CD4-positive, alpha-beta T cell treated with Interleukin-21 for 1 hour (primary cell): ENCODE results near the gene MRGPRG.

Experiments used
- DNase-seq: peaks from one replicate; pipeline ENCODE4 v3.0.0-alpha.2; 2020

Gene MRGPRG

DNA sequence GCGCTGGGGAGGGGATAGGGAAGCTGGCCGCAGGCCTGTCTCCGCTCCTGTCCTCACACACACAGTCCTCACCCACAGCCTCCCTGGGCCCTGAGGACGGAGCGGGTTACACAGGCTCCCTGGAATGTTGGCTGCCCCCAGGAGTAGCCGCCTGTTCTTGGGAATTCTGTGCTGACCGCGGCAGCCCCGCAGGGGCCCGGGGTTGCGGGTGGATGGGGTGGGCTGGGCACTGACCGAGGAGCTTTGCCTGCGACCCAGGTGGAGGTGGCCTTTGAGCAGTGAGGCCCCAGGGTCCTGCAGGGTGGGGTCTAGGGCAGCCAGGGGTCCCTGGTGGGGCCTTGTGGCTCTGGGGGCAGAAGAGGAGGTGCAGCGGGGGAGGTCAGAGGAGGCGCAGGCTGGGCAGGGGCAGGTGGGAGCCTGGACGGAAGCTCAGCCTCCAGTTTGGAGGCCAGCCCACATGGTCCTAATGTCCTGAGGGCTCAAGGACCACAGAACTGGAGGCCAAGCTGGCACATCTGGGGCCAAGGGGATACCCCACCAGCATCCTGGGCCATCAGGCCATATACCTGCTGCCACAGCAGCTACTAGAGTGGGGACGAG, 6.6 kb upstream of the MRGPRG start:
- DNase-seq, result no peak

DNA sequence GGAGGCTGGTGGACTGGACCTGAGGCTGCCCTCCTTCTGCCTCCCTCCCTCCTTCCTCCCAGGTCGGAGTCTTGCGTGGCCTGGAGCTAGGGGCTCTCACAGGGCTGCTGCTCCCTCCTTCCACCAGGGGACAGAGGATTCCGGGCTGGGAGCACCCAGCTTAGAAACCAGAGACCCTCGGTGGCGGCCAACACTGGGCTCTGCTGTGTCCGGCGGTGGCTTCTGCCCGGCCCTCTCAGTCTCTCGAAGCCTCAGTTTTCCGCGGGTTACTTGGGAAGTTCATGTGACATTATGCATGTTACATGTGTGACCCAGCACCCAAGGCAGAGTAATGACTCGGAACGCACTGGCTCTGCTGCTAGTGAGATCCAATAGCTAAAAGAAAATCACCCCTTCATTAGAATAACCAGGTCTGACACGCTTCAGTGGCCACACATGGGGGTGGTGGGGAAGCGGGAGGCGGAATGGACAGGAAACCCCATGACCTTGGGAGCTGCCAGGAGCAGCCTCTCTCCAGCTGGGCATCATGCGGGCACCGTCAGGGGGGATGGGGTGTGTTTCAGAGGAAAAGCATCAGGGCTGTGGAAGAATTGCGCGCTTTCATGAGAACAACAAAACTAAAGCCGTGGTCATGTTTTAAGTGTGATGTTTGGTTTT, 5.9 kb upstream of the MRGPRG start:
- DNase-seq, result no peak

DNA sequence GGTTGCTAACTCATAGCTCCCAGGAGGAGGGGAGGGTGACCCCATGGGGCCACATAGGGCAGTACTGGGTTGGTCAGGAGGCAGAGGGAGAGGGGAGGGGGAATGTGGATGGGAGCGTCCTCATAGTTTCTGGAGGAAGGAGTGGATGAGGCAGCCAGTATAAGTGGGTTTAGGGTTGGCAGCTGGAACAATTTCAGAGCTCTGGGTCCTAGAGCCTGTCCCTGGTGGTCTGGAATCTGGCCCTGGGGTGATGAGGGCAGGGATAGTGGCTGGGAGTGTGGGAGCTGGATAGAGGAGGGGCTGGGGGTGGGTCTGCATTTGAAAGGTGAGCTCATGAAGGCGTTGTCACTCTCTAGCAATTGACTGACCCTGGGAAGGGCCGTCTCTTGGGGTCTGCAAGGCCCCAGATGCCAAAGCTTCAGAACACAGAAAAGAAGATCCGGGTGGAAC, 5.3 kb upstream of the MRGPRG start:
- DNase-seq, result no peak

DNA sequence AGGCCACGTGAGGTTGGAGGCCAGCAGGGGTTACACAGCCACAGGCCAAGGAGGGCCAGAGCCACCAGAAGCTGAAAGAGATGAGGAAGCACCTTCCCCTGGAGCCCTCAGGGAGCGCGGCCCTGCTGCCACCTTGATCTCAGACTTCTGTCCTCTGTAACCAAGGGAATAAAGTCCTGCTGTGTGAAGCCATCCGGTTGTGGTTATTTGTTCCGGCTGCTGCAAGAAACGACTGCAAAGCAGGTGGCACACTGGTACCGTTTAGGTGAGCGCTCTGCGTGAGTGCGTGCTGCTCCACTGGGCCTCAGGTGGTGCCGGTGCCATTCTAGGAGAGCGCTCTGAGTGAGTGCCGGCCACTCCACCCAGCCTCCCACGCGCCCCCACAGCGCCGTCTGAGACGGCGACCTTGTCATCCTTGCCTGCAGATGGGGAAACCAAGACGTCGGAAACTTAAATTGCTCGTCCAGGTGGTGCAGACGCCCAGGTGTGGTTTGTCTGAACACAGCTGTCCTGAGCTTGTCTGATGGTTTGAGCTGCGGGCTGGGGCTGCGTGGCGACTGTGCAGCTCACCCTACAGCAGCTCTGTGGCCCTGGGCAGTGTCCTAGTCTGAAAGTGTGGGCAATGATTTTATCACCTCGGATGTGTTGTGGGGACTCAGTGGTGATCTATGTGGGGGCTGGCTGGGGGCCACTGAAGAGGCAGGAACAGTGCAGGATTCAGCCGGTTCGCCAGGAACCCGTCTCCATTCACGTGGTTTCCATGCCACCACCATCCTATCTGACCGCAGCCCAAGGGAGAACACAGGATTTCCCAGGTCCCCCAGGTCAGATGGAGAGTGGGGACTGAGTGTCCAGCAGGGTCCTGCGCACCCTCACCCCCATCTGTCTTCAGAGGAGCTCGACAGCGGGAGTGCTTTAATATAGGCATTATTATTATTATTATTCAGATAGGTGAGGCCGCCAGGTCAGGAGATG, 4.6 kb upstream of the MRGPRG start:
- no peak for DNase-seq

DNA sequence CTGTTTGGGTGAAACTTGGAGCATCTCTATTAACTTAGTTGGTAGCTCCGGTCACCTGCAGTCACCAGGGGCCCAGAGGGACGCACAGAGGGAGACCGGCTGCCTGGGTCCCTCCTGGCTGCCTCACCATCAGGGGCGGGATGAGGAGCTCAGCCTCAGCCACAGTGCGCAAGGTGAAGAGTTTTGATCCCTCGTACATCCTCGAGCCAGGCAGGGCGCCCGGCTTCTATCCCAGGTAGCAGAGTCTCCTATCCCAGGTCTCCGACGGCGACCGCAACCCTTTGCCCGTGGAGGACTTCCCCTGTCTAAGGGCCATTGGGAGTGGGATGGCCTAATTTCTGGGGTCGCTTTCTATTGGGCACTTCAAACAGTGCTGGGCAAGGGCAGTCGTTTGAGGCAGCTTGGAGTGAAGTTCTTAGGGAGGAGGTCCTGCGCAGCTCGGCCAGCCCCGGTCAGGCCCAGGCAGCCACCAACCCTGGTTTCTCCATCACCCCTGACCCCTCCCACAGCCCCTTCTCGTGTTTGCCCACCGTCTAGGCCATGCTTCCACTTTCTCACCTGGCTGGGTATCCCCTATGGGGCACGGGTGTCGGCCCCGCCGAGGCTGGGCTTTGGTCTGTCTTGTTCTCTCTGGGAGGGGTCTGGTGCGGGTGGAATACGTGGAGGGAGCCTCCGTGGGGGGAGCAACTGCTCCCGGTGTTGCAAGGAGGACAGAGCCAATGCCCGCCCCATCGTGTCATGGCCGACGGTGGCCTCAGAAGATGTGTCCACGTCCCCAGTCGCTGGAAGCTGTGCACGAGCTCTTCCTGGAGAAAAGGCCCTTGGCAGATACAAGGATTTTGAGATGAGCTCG, 3.6 kb upstream of the MRGPRG start:
- no peak for DNase-seq

DNA sequence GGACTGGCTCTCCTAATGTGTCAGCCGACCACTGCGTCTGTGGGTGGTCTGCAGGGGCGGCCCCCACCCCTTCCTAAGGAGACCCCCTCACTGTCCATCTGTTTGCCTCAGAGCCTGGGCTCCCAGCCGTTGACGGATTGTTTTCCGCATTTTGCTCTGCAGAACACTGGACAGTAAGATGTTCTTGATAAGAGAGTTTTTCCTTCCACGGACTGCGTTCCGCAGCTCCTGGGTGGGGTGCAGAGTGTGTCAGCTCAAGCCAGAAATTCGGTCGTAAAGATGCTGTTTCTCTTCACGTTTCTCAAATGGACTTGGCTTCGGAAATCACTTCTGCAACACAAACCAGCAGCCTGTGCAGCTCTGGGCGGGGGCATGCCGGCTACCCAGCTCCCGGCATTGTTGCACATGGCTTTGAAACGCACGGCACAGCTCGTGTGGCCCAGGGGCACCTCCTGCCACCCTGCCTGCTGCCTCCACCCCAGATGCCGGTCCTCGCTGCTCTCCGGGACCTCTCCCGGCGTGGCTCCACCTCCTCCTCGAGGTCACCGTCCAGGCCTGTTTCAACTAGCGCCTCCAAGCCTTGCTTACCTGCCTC, 2.9 kb upstream of the MRGPRG start:
- no peak for DNase-seq

DNA sequence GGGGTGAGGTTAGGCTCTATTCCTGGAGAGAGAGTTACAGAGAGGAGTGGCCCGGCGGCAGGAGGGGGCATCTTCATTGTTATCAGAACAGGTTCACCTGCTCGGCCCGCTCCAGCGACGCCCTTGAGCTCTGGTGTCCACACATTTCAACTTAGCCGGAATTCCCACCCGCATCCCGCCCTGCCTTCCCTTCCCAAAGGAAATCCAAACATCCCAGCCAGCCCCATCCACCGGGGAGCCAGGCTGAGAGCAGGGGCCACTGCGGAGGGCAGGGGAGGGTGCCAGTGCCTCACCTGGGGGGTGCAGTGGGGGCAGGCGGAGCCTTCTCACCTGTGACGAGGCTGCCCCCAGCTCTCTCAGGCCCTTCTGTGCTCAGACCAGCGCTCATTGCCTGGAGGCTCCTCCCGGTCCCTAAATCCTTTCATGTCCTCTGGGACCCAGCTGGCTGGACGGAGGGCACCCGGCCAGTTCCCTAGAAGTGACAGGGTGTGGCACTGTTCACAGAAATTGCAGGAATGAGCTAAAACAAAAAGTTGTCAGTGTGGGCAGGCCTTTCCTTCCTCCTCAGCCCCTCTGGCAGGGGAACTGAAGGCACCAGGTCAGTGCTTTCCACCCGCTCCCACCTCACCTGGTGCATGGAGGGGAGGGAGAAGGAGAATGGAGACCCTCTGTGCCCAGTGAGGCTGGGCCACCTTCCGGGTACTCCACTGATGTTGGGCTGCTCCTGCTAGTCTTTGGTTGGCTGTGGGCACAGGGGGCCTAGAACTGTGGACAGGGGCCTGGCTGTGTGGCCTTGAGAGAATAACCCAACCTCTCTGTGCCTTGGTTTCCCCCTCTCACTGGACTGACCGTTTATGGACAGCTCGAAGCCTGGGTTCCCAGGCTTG, 2.2 kb upstream of the MRGPRG start:
- no peak for DNase-seq

DNA sequence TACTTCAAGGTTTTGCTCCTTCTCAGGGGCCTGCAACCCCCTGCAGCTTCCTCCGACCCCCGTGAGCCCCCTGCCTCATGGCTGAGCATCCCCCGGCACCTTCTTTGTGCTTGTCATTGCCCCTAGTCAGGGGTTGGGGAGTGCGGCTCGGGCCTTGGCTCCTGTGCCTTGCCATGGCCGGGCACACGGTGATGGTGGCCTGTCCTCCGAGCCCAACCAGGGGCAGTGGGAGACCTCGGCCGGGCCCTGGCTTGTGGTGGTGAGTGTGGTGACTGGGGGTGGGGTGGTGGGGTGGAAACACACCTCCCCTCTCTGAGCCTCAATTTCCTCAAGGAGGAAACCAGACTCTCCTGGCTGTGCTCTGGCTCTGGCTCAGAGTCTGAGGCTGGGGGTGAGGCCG, 1.5 kb upstream of the MRGPRG start:
- DNase-seq, result no peak

DNA sequence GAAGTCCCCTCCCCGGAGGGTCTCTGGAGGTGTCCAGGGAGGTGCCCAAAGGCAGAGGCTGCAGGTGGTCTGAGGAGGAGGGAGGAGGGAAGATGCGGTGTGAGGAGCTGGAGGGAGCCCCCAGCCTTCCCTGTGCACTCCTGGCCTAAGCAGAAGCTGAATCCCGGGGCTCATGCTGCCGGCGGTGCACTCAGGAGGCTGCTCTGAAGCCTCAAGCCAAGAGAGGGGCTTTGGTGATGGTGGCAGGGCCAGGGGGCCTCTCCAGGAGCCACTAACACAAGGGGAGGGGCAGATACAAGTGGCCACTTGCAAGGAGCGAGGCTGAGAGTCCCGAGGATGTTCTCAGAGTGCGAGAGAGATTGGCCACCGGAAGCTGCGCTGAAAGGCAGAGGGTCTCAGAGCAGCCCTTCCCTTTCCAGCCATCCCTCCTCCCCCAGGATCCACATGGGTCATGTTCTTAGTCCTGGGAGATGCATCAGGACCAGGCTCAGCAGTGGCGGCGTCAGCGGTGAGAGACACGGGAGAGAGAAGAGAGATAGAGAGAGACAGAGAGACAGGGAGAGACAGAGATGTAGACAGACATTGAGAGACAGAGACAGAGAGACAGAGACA, 774 bp upstream of the MRGPRG start:
- DNase-seq, result no peak

DNA sequence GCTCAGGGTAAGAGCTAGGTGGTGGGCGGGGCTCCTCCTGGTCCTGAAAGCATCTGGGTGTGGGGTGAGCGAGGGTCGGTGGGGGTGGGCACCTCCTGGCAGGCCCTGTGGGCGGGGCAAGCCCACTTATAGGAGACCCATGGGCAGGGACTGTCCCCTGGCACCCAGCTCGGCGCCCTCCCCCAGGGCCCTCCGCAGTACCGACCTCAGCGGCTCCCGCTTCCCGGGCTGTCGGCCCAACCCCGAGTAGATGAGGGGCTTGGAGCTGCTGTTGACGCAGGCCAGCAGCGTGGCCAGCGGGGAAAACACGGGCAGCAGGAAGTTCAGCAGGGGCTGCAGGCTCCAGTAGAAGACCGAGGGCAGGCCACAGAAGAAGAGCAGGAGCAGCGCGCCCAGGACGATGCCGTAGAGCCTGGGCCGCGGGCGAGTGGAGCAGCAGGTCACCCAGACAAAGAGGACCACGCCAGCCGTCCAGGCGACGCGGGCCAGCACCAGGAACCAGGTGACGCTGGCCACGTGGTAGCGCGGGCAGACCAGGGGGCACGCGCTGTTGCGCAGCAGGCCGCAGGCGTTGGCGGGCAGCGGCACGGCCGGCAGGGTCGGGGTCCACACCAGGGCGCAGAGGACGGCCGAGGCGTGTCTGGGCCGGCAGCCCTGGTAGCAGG, 663 bp downstream of the MRGPRG start:
- no peak for DNase-seq

DNA sequence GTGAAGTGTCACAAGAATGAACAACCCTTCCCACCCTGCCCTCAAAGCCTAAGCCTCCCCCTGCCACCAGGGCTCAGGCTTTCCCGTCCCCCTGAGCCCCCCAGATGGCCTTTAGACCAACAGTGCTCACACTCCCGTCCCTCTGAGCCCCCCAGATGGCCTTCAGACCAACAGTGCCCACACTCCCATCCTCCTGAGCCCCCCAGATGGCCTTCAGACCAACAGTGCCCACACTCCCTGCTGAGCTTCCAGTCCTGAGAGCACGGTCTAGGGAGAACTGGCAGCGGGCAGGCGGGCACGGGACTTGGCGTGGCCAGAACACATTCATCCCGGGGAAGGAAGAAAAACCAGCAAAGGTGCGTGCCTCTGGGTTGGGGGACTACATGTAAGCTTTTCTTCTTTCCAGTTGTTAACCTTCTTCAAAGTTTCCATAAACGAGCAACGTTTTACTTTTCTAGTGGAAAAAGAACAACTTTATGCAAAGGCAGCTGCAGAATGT, 2.5 kb downstream of the MRGPRG start:
- DNase-seq, result no peak

DNA sequence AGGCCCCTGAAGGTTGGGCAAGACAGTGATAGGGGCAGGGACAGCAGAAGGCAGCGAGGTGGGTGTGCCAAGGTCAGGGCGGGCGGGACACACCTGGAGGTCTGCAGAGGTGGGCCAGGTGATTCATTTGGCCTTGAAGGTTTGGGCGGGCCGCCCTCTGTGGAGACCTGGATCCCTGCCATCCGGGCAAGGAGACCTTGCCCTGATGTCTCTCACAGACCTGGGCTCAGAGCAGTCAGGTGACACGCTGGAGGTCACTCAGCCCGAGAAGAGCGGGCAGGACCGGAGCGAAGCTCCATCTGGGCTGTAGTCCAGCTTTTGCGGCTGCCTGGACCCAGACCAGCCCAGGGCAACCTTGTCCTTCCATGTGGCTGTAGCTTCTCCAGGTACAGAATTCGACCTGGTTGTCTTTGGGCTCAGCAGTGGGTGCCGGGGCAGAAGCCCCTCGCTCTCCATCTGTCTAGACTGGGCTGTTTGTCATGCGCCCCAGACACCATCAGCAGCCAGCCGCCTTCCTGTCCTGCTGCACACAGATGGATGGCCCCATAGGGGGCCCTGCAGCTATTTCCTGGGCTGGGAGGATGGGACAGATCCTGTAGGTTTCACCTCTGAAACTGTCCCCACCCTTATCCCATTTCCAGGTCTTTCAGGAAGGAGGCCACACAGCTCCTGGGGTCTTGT, 3.1 kb downstream of the MRGPRG start:
- no peak for DNase-seq

DNA sequence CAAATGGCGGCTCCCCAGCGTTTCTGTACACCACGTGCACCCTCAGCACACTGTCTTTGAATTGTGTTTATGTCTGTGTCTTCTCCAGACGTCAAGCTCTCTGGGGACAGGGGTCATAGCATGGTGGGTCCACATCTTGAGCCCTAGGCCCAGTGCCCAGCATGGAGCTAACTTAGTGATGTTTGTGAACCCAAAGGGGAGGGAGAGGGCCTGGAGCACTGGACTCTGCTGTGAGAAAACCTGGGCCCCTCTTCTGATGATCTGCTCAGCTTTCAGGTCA, 4.3 kb downstream of the MRGPRG start:
- DNase-seq, result no peak

DNA sequence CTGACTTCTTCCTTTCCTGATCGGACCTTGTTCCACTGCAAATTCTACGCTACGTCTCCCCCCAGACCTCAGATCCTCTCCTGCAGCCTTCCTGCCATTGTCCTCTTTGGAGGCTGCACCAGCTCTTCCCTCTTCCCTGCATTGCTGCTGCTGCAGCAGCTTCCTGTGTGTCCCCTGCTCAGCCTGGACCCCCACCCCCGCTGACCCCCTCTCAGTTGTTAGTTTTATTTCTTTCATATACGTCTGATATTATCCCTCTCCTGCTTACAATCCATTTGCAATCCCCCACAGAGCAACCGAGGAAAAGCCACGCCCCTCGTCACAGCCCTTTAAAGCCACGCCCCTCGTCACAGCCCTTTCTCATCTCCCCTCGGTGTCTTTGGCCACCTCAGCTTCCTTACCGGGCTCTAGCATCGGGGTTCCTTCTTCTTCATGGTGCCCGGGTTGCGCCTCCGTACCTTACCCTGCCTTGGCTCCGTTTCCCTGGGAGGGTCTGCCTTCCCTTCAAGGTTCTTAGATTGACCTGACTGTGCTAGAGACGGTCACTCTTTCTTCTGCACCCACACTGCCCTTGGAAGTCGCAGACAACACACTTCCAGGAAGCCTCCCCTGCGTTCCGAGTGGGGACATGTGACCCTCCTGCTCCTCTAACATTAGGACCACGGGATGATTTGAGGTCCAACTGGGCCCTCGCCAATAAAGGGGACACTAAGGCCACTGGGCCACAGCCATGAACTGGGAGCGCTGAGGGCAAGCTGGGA, 4.8 kb downstream of the MRGPRG start:
- DNase-seq, result no peak

DNA sequence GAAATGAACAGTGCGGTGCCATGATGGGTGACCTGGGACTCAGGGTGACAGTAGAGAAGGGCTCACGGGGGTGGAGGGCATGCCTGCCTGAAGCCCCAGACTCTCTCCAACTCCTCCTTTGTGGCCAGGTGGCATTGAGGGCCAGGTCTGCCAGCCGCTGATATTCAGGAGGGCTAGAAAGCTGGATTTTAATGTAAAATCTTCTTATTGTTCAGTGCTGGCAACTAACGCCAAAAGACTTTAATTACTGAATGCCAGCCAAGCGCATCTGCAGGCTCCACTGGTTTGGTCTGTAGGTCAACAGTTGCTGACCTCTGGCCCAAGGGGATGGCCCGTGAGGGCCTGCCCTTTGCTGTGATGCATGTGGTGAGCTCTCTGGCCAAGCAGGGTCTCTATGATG, 10.3 kb downstream of the MRGPRG start:
- DNase-seq, result no peak

DNA sequence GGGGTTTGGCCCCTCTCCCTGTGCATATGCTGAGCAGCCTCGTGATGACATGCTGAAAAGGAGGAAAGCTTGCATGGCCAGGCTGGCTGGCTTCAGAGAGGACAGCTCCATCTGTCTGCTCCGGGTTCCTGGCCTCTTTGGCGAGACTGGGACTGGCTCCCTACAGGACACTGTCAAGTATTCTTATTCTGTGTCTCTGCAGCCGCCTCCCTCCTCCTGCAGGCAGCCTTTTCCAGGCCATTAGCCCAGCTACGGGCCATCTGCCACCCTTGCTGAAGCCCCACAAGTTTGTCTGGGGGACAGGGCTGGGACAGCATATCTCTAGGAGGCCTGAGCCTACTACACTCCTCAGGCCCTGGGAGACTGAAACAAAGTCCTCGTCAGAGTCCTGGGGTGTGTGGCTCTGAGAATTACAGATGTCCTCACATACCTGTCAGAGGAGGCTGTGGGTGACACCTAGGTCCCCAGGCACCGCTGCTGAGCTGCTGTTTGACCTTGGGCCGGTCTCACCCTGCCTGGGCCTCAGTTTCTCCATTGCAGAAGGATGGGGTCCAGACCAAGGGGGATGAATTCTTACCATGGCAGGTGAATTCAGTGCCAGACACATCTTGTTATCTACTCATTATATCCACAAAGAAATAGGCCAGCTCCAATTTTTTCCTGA, 11.0 kb downstream of the MRGPRG start:
- no peak for DNase-seq

DNA sequence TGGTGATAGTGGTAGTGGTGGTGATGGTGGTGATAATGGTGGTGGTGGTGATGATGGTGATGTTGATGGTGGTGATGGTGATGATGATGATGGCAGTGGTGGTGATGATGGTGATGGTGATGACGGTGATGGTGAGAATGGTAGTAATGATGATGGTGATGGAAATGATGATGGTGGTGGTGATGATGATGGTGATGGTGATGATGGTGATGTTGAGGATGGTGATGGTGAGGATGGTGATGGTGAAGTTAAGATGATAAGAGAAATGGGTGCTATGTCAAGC, 11.8 kb downstream of the MRGPRG start:
- DNase-seq, result no peak

DNA sequence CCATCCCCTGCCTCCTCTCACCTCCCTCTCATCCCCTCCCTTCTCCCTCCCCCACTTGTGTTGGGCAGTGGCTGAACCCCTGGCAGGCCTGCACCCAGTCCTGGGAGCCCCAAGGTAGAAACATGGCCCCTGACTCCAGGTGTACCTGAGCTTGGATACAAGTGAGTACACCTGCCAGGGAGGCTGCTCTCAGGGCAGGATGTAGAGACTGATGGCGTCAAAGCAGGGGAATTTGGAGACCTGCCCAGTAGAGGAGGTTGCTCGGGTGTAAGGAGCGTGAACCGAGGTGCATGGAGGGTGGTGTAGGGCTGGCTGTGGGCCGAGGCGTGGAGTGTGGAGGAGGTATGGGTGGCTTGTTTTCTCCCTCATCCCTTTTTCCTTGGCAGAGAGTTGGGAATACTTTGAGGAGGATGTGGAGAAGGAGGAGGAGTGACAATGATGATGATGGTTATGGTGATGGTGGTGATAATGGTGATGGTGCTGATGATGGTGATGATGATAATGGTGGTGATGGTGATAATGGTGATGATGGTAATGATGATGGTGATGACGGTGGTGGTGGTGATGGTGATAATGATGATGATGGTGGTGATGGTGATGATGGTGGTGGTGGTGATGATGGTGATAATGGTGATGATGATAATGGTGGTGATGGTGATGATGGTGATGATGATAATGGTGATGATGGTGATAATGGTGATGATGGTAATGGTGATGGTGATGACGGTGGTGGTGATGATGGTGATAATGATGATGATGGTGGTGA, 12.3 kb downstream of the MRGPRG start:
- no peak for DNase-seq
